K562 (cell line): ENCODE results near the gene KCTD19. TPM values are rescaled to one million over a fixed set of nuclear protein-coding genes. Genes with fewer than 3 reads are reported as not detected.
A peak's percentile ranks its signal among the peaks of the same experiment; 100 is the strongest.

ENCODE experiments used
- ATF1 ChIP-seq, 2 experiments: fragments of 450-650 bp in 1 of 2; IDR thresholded peaks; 2 replicates each; pipeline ENCODE4 v1.6.1; 2016; ENCODE audit warnings: missing compliant biosample characterization in 1 of 2, missing genetic modification characterization in 1 of 2
- DDX20 ChIP-seq: fragments of 450-650 bp; IDR thresholded peaks from 2 replicates; pipeline ENCODE4 v1.6.1; 2016; ENCODE audit warnings: missing genetic modification characterization, low read depth, mild to moderate bottlenecking, missing compliant biosample characterization, moderate library complexity
- ERF ChIP-seq: fragments of 450-650 bp; formaldehyde crosslinking; IDR thresholded peaks from 2 replicates; pipeline ENCODE4 v1.4.0; 2020; ENCODE audit warnings: mild to moderate bottlenecking, mixed read lengths
- EWSR1 ChIP-seq: fragments of 450-650 bp; IDR thresholded peaks from 2 replicates; pipeline ENCODE4 v1.6.1; 2018; ENCODE audit warnings: borderline replicate concordance, mild to moderate bottlenecking, low read depth, moderate library complexity; ENCODE audit not compliant: partially characterized antibody
- GTF2A2 ChIP-seq: IDR thresholded peaks from 2 replicates; pipeline ENCODE4 v1.6.1; 2016; ENCODE audit warnings: mild to moderate bottlenecking, missing genetic modification characterization, missing compliant biosample characterization
- HDAC6 ChIP-seq: IDR thresholded peaks from 2 replicates; pipeline ENCODE4 v1.6.1; 2012; ENCODE audit warnings: low read depth, mild to moderate bottlenecking, control low read depth, inconsistent platforms, low read length, moderate library complexity
- HLTF ChIP-seq: fragments of 450-650 bp; IDR thresholded peaks from 2 replicates; pipeline ENCODE4 v1.6.1; 2016
- MAFK ChIP-seq: IDR thresholded peaks from 2 replicates; pipeline ENCODE4 v1.6.1; 2011; ENCODE audit warnings: low read length, improper control_type of control experiment
- POLR2A ChIP-seq: fragments of 450-650 bp; conservative IDR thresholded peaks from 2 replicates; pipeline ENCODE4 v1.6.1; 2016
- RHOXF2B ChIP-seq: fragments of 250-450 bp; sonication (Bioruptor Pico); conservative IDR thresholded peaks from 2 replicates; pipeline ENCODE4 v1.5.1; 2021
- SREBF1 ChIP-seq: fragments of 150-350 bp; IDR thresholded peaks from 2 replicates; pipeline ENCODE4 v1.6.1; 2014; ENCODE audit warnings: antibody characterized with exemption, low read depth, low read length, borderline replicate concordance
- THRAP3 ChIP-seq: fragments of 450-650 bp; IDR thresholded peaks from 2 replicates; pipeline ENCODE4 v1.6.1; 2016; ENCODE audit warnings: mild to moderate bottlenecking, inconsistent platforms, borderline replicate concordance
- U2AF2 ChIP-seq: fragments of 200-400 bp; formaldehyde crosslinking; optimal IDR thresholded peaks from 2 replicates; pipeline ENCODE3; 2017; ENCODE audit warnings: low read depth, mild to moderate bottlenecking, low read length
- ZFX ChIP-seq: sonication (generic); formaldehyde crosslinking; IDR thresholded peaks from 2 replicates; pipeline ENCODE4 v1.8.0; 2022; ENCODE audit warnings: mild to moderate bottlenecking, missing genetic modification reagents, moderate library complexity
- ZKSCAN8 ChIP-seq: fragments of 200-800 bp; sonication (Bioruptor generic); IDR thresholded peaks from 2 replicates; pipeline ENCODE4 v1.6.1; 2016; ENCODE audit warnings: missing genetic modification characterization, missing compliant biosample characterization
- ZNF140 ChIP-seq: fragments of 250-450 bp; sonication (Bioruptor Pico); IDR thresholded peaks from 2 replicates; pipeline ENCODE4 v1.8.0; 2021; ENCODE audit warnings: moderate library complexity, mild to moderate bottlenecking, inconsistent platforms
- ZNF274 ChIP-seq: IDR thresholded peaks from 2 replicates; pipeline ENCODE4 v1.6.1; 2011; ENCODE audit warnings: low read depth, mild to moderate bottlenecking, low read length, moderate library complexity, borderline replicate concordance
- ZNF384 ChIP-seq: IDR thresholded peaks from 2 replicates; pipeline ENCODE4 v1.6.1; 2012; ENCODE audit warnings: low read depth, low read length, improper control_type of control experiment
- ZNF41 ChIP-seq: fragments of 250-450 bp; sonication (Bioruptor Pico); conservative IDR thresholded peaks from 2 replicates; pipeline ENCODE4 v1.4.0; 2020; ENCODE audit warnings: mild to moderate bottlenecking
- ZNF444 ChIP-seq: fragments of 250-450 bp; sonication (Bioruptor Pico); IDR thresholded peaks from 2 replicates; pipeline ENCODE4 v1.4.0; 2020; ENCODE audit warnings: mild to moderate bottlenecking, moderate library complexity
- ZNF445 ChIP-seq: fragments of 250-450 bp; sonication (Bioruptor Pico); IDR thresholded peaks from 2 replicates; pipeline ENCODE4 v1.4.0; 2020; ENCODE audit warnings: low read depth, mild to moderate bottlenecking, moderate library complexity
- ZNF717 ChIP-seq: fragments of 250-450 bp; sonication (Bioruptor Pico); IDR thresholded peaks from 2 replicates; pipeline ENCODE4 v1.5.0; 2021
- ZSCAN29 ChIP-seq: fragments of 450-650 bp; IDR thresholded peaks from 2 replicates; pipeline ENCODE4 v1.6.1; 2017
- polyA plus RNA-seq, 8 experiments: library from polyadenylated mRNA; depleted of rRNA in 4 of 8; stranded (reverse) in 5 of 8; unstranded in 3 of 8; fragments of >200 nt; fragmentation: Nextera tagmentation in 2 of 8; fragmentation: Illumina TruSeq in 1 of 8; extraction: Ambion mirVana in 2 of 8; extraction: Trizol in 1 of 8; gene quantifications; 2 replicates each; pipeline versions ENCODE4 v1.2.1 to v1.2.3, GENCODE V29; 2011 to 2014; ENCODE audit warnings: inconsistent platforms in 1 of 8, missing spikeins in 1 of 8
- total RNA-seq, 7 experiments: library from RNA; depleted of rRNA in 6 of 7; stranded (reverse); fragments of >200 nt in 6 of 7; fragmentation: Illumina TruSeq in 2 of 7; extraction: Trizol in 2 of 7; gene quantifications; 2 replicates each; pipeline versions ENCODE4 v1.2.1 to v1.2.3, GENCODE V29; 2011 to 2021; ENCODE audit warnings: low replicate concordance in 1 of 7
- TF ChIP-seq, protein P1 (sequence below), 2 experiments: IDR thresholded peaks; 2 replicates each; pipeline ENCODE4 v1.6.1; 2012; ENCODE audit warnings: improper control_type of control experiment in 2 of 2, low read depth in 2 of 2, low read length in 2 of 2, borderline replicate concordance in 1 of 2
- TF ChIP-seq, protein P2 (sequence below): sonication (generic); formaldehyde crosslinking; IDR thresholded peaks from 2 replicates; pipeline ENCODE4 v1.8.1; 2023; ENCODE audit warnings: mild to moderate bottlenecking, missing genetic modification reagents

Gene KCTD19
- total and polyA plus RNA-seq, 9 of the 15 experiments (the other 6 are each of a cell fraction or from before 2014, with no cell fraction given): 0.03 to 0.91 (median 0.22) TPM; not detected in 2

DNA sequence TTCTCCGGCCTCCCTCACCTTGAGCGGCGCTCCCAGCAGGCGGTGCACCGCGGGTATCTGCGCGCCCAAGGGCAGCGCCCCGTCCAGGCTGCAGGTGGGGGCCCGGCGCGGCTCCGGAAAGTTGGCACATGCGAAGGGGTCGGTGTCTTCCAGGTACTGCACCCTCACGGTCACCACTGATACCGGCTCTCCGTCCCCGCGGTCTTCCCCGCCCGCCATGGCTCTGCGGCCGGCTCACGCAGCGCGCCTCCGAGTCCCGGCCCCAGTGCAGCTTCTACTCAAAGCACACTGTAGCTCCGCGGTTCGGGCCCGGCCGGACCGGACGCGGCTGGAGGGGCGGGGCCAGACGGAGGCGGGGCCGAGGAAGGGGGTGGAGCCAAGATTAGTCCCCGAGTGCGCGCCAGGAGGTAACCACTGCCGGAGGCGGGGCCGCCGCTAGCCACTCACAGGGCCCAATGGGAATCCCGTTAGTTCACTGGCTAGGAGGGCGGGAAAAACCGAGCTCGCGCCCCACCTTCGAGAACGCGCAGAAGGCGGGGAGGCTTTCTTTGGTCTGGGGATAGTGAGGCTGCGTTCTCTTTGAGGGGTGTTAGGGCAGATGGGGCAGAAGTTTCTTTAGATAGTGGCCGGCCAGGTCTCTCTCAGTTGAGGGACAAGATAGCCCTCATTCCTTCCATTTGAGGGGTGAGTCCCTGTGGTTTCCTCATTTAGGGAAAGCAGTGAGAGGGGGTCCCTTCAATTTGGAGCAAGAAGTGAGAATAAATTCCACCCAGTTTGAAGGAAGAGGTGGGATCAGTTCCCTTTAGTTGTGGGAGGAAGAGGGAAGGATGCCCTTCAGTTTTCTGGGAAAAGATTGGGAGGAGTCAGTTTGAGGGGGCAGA lies 79.1 kb downstream of the KCTD19 start, which contains the start of gene FHOD1 (continued):
- no peak for TF ChIP-seq ZNF717
- TF ChIP-seq ZNF444: no peak
- TF ChIP-seq EWSR1: no peak
- no peak for TF ChIP-seq ERF
- no peak for TF ChIP-seq RHOXF2B (CRISPR knock-in tag)
- no peak for TF ChIP-seq HLTF
- TF ChIP-seq GTF2A2 (tag): no peak
- no peak for TF ChIP-seq MAFK
- TF ChIP-seq HDAC6: no peak
- TF ChIP-seq U2AF2: no peak
- no peak for TF ChIP-seq ZNF140
- TF ChIP-seq, protein P1, sequence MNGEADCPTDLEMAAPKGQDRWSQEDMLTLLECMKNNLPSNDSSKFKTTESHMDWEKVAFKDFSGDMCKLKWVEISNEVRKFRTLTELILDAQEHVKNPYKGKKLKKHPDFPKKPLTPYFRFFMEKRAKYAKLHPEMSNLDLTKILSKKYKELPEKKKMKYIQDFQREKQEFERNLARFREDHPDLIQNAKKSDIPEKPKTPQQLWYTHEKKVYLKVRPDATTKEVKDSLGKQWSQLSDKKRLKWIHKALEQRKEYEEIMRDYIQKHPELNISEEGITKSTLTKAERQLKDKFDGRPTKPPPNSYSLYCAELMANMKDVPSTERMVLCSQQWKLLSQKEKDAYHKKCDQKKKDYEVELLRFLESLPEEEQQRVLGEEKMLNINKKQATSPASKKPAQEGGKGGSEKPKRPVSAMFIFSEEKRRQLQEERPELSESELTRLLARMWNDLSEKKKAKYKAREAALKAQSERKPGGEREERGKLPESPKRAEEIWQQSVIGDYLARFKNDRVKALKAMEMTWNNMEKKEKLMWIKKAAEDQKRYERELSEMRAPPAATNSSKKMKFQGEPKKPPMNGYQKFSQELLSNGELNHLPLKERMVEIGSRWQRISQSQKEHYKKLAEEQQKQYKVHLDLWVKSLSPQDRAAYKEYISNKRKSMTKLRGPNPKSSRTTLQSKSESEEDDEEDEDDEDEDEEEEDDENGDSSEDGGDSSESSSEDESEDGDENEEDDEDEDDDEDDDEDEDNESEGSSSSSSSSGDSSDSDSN (IDR thresholded peaks at IDR 0.05; ENCODE audit: borderline replicate concordance in 1 of 2, low read depth in 2 of 2, low read length in 2 of 2): peak; percentile 30 to 71; a peak in 2 of 4 replicates
- TF ChIP-seq, protein P2, sequence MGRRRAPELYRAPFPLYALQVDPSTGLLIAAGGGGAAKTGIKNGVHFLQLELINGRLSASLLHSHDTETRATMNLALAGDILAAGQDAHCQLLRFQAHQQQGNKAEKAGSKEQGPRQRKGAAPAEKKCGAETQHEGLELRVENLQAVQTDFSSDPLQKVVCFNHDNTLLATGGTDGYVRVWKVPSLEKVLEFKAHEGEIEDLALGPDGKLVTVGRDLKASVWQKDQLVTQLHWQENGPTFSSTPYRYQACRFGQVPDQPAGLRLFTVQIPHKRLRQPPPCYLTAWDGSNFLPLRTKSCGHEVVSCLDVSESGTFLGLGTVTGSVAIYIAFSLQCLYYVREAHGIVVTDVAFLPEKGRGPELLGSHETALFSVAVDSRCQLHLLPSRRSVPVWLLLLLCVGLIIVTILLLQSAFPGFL (CRISPR knock-in tag): no peak
- no peak for TF ChIP-seq ZSCAN29
- peak; percentile 34; the same call in 1 of the 2 replicates for TF ChIP-seq THRAP3
- TF ChIP-seq ZNF41 (CRISPR knock-in tag): no peak
- no peak for TF ChIP-seq ZNF384
- TF ChIP-seq ZFX: peak; percentile 81
- no peak for TF ChIP-seq SREBF1
- no peak for TF ChIP-seq ATF1 (CRISPR knock-in tag; IDR thresholded peaks at IDR 0.05)
- peak; percentile 17; the same call in 1 of the 2 replicates for TF ChIP-seq ATF1 (tag; IDR thresholded peaks at IDR 0.05)
- TF ChIP-seq DDX20 (tag): no peak
- TF ChIP-seq ZNF445 (CRISPR knock-in tag): no peak
- TF ChIP-seq ZNF274: no peak
- peak; percentile 90 for TF ChIP-seq POLR2A
- no peak for TF ChIP-seq ZKSCAN8
